ENCODE measurements around the gene TIPIN.

- TF ChIP-seq REST (IDR thresholded peaks at IDR 0.05; ENCODE audit: low read depth, low read length) (no peak), MAX (IDR thresholded peaks at IDR 0.05; ENCODE audit: low read depth) (no peak), SIN3A (IDR thresholded peaks at IDR 0.05; ENCODE audit: borderline replicate concordance, low read depth, low read length) (no peak), SMC3 (IDR thresholded peaks at IDR 0.05; ENCODE audit: low read depth, low read length) (no peak), JUND (IDR thresholded peaks at IDR 0.05) (no peak)
- TF ChIP-seq, protein P1, sequence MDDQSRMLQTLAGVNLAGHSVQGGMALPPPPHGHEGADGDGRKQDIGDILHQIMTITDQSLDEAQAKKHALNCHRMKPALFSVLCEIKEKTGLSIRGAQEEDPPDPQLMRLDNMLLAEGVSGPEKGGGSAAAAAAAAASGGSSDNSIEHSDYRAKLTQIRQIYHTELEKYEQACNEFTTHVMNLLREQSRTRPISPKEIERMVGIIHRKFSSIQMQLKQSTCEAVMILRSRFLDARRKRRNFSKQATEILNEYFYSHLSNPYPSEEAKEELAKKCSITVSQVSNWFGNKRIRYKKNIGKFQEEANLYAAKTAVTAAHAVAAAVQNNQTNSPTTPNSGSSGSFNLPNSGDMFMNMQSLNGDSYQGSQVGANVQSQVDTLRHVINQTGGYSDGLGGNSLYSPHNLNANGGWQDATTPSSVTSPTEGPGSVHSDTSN (IDR thresholded peaks at IDR 0.05) = no peak
- TF ChIP-seq, protein P2, sequence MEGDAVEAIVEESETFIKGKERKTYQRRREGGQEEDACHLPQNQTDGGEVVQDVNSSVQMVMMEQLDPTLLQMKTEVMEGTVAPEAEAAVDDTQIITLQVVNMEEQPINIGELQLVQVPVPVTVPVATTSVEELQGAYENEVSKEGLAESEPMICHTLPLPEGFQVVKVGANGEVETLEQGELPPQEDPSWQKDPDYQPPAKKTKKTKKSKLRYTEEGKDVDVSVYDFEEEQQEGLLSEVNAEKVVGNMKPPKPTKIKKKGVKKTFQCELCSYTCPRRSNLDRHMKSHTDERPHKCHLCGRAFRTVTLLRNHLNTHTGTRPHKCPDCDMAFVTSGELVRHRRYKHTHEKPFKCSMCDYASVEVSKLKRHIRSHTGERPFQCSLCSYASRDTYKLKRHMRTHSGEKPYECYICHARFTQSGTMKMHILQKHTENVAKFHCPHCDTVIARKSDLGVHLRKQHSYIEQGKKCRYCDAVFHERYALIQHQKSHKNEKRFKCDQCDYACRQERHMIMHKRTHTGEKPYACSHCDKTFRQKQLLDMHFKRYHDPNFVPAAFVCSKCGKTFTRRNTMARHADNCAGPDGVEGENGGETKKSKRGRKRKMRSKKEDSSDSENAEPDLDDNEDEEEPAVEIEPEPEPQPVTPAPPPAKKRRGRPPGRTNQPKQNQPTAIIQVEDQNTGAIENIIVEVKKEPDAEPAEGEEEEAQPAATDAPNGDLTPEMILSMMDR (IDR thresholded peaks at IDR 0.05) = no peak
These were observed 48.0 kb upstream of the TIPIN start for GRCh38 chr15:66404532-66404931.
